PC-9 (cell line): ENCODE data around the gene CALY.

Source experiments
- EZH2 ChIP-seq: fragments of 200-600 bp; sonication (generic); IDR thresholded peaks from 2 replicates; pipeline ENCODE4 v1.8.0; 2017; ENCODE audit warnings: antibody characterized with exemption, low read depth
- TF ChIP-seq, protein P1 (sequence below): fragments of 200-600 bp; sonication (generic); conservative IDR thresholded peaks from 2 replicates; pipeline ENCODE4 v1.6.1; 2017; ENCODE audit warnings: mixed run types, antibody characterized with exemption, mild to moderate bottlenecking, moderate library complexity

DNA sequence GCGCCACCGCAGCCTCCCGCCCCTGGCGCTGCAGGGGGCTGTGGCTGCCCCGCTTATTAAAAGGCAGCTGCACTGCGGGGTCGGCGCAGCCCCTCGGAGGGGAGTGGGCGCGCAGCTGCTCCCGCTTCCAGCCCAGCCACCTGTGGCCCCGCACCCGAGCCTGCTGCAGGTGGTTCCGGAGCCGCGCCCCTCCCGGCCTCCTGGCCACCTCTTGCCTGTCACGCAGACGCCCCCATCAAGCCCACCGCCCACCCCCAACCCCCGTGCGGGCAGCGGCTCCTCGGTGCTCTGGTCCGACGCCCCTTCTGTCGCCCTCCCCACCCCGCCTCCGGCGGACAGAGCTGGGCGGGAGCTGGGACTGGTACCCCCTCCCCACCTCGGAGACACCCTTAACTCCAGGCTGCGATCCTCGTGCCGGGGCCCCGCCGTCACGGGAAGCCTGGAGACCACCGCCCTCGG lies 549 bp downstream of the CALY start:
- no peak for TF ChIP-seq EZH2
- TF ChIP-seq, protein P1, sequence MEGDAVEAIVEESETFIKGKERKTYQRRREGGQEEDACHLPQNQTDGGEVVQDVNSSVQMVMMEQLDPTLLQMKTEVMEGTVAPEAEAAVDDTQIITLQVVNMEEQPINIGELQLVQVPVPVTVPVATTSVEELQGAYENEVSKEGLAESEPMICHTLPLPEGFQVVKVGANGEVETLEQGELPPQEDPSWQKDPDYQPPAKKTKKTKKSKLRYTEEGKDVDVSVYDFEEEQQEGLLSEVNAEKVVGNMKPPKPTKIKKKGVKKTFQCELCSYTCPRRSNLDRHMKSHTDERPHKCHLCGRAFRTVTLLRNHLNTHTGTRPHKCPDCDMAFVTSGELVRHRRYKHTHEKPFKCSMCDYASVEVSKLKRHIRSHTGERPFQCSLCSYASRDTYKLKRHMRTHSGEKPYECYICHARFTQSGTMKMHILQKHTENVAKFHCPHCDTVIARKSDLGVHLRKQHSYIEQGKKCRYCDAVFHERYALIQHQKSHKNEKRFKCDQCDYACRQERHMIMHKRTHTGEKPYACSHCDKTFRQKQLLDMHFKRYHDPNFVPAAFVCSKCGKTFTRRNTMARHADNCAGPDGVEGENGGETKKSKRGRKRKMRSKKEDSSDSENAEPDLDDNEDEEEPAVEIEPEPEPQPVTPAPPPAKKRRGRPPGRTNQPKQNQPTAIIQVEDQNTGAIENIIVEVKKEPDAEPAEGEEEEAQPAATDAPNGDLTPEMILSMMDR = no peak
